ENCODE data around the gene ZNF462.

ZNF462 gene

DNA sequence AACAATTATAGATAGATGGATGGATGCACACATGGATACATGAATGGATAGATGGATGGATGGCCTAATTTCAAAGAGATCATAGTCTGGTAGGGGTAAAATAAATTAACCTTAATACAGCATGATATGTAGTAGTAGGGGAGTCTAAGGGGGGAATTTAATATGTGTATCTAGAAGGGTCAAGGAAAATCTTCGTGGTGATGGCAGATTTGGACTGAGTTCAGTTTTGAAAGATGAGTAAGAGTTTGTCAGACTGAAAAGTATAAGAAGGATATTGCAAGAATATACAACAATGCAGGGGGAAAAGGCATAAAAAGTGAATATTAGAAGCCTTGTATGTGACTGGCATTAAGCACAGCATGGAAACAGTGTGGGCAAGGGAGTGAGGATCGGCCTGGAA lies 98.7 kb downstream of the ZNF462 start:
- no peak for DNase-seq (ENCODE audit: low read depth)
- H3K4me3 ChIP-seq (ENCODE audit: low read depth, low read length) = no peak overlapping the region
- TF ChIP-seq, protein P1, sequence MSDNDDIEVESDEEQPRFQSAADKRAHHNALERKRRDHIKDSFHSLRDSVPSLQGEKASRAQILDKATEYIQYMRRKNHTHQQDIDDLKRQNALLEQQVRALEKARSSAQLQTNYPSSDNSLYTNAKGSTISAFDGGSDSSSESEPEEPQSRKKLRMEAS (IDR thresholded peaks at IDR 0.05; ENCODE audit: low read depth, low read length) = no peak
- TF ChIP-seq, protein P2, sequence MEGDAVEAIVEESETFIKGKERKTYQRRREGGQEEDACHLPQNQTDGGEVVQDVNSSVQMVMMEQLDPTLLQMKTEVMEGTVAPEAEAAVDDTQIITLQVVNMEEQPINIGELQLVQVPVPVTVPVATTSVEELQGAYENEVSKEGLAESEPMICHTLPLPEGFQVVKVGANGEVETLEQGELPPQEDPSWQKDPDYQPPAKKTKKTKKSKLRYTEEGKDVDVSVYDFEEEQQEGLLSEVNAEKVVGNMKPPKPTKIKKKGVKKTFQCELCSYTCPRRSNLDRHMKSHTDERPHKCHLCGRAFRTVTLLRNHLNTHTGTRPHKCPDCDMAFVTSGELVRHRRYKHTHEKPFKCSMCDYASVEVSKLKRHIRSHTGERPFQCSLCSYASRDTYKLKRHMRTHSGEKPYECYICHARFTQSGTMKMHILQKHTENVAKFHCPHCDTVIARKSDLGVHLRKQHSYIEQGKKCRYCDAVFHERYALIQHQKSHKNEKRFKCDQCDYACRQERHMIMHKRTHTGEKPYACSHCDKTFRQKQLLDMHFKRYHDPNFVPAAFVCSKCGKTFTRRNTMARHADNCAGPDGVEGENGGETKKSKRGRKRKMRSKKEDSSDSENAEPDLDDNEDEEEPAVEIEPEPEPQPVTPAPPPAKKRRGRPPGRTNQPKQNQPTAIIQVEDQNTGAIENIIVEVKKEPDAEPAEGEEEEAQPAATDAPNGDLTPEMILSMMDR (IDR thresholded peaks at IDR 0.05; ENCODE audit: low read depth, low read length) = no peak
- TF ChIP-seq MYC (IDR thresholded peaks at IDR 0.05; ENCODE audit: low read depth, low read length) (no peak), POLR2A (IDR thresholded peaks at IDR 0.05; ENCODE audit: extremely low read depth, insufficient read length) (no peak)

DNA sequence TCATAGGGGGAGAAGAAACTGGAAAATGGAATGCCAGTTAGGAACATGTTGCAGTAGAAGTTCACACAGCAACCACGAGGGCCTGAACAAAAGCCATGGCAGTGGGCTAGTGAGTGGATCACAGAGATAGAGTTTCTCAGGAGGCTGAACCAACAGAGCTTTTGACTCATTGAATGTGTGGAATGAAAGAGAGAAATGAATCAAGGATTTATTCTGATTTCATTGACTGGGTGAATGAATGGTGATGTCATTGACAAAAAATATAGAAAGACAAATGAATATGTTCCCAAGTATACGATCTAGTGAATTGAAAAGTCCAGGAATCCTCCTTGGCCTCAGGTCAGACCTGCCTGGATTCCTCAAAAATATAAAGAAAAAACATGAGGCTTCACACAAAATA lies 99.2 kb downstream of the ZNF462 start:
- TF ChIP-seq, protein P2 (IDR thresholded peaks at IDR 0.05; ENCODE audit: low read depth, low read length) = no peak
- DNase-seq (ENCODE audit: low read depth) = no peak
- no peak overlapping the region for H3K4me3 ChIP-seq (ENCODE audit: low read depth, low read length)

DNA sequence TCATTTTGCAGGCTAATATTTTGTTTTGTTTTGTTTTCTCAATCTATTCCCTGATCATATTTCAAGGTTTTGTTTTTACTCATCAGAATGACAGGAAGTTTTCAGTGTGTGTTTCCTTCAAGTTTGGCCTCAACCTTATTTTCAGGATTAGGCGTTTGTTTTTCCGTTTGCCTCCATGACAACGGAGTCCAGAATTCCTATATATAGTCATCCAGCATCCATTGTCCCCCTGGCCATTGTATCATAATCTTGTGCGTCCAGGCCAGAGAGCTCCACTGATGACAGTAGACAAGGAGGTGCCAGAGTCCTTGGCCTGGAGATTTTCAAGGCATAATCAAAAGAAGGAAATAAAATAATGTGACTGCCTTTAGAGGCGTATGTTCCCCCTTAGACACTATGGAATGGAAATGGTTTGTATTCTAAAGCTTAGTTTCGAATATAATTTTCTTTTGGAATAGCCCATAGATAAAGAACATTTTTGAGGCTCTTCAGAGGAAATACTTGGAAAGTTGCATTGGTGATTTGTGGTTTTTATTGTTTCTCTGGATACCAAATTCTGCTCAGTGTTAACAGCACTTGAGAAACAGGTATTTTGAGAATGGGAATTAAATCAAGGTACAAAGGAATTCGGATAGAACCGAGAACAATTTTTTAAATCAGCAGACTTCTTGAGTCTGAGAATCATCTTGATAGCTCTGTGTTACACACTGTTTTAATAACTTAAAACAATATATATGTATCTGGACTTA lies 99.8 kb downstream of the ZNF462 start:
- no peak overlapping the region for H3K4me3 ChIP-seq (ENCODE audit: low read depth, low read length)
- no peak for DNase-seq (ENCODE audit: low read depth)
- TF ChIP-seq, protein P2 (IDR thresholded peaks at IDR 0.05; ENCODE audit: low read depth, low read length) = no peak
- TF ChIP-seq POLR2A (IDR thresholded peaks at IDR 0.05; ENCODE audit: extremely low read depth, insufficient read length) = no peak
- TF ChIP-seq, protein P1 (IDR thresholded peaks at IDR 0.05; ENCODE audit: low read depth, low read length) = no peak
- TF ChIP-seq MYC (IDR thresholded peaks at IDR 0.05; ENCODE audit: low read depth, low read length) = no peak

DNA sequence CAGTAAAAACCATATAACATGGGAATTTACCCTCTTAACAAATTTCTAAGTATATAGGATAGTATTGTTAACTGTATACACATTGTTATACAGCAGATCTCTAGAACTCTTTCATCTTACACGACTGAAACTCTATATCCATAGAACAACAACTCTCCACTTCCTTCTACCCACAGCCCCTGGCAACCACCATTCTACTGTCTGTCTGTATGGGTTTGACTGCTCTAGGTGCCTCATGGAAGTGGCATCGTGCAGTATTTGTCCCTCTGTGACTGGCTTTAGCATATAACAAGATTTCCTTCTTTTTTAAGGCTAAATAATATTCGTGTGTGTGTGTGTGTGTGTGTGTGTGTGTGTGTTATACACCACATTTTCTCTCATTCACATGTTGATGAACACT lies 100.7 kb downstream of the ZNF462 start:
- TF ChIP-seq POLR2A (IDR thresholded peaks at IDR 0.05; ENCODE audit: extremely low read depth, insufficient read length) (no peak), MYC (IDR thresholded peaks at IDR 0.05; ENCODE audit: low read depth, low read length) (no peak)
- TF ChIP-seq, protein P1 (IDR thresholded peaks at IDR 0.05; ENCODE audit: low read depth, low read length) = no peak
- TF ChIP-seq, protein P2 (IDR thresholded peaks at IDR 0.05; ENCODE audit: low read depth, low read length) = no peak
- H3K4me3 ChIP-seq (ENCODE audit: low read depth, low read length) = no peak overlapping the region
- DNase-seq (ENCODE audit: low read depth) = no peak

DNA sequence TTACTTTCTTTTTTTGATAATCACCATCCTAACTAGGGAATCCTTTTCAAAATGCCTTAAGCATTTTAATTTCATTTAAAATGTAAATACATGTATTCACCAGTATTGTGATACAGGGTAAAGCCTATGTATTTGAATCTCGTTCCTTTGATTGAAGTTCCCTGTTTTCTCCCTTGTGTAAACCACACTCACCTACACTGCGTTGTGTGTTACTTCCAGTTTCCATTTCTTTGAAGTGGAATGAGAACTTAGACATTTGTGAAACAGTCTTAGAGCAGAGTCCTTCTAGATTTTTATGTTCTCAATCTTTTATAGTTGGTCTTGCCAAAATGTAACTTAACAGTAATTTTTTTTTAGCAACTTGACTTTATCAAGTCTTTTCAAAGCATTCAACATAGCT lies 101.4 kb downstream of the ZNF462 start:
- no peak for DNase-seq (ENCODE audit: low read depth)
- TF ChIP-seq POLR2A (IDR thresholded peaks at IDR 0.05; ENCODE audit: extremely low read depth, insufficient read length) (no peak), MYC (IDR thresholded peaks at IDR 0.05; ENCODE audit: low read depth, low read length) (no peak)
- H3K4me3 ChIP-seq (ENCODE audit: low read depth, low read length) = no peak overlapping the region

DNA sequence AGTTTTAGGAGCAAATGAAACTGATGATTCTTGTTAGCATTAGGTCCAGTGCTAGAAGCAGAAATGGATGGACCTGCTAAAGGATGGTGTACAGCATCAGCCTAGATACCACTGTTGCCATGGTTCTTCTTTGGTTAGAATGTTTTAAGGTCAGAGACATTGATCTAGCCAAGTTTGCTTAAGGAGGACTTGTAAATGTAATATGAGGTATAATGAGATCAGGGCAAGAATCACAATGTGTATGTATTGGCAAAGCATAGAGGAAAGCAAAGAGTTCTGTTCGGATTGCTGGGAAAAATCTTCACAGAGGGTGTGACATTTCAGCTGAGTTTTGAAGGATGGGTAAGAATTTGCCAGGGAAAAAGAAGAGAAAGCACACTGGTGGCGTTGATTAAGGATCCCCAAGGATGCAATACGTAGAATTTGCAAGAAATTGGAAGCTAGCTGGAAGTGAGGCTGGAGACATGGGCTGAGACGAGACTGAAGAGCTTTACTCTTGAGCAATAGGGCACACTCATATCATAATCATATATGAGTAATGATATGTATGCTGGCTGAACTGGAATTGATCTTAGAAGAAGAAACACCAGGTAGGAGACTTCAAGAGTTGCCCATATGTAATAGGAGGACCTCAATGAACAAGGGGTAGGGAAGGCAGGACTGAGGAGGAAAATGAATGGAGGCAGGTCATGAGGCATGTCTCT lies 102.0 kb downstream of the ZNF462 start:
- TF ChIP-seq, protein P1 (IDR thresholded peaks at IDR 0.05; ENCODE audit: low read depth, low read length) = no peak
- TF ChIP-seq POLR2A (IDR thresholded peaks at IDR 0.05; ENCODE audit: extremely low read depth, insufficient read length) (no peak), MYC (IDR thresholded peaks at IDR 0.05; ENCODE audit: low read depth, low read length) (no peak)
- TF ChIP-seq, protein P2 (IDR thresholded peaks at IDR 0.05; ENCODE audit: low read depth, low read length) = no peak
- DNase-seq (ENCODE audit: low read depth) = no peak
- no peak overlapping the region for H3K4me3 ChIP-seq (ENCODE audit: low read depth, low read length)

Data from NB4 (cell line).